GM21390 (cell line): ENCODE results near the gene APOBEC3A.

Experiments
- ATAC-seq: cut with Tn5 transposase; IDR thresholded peaks from one replicate; pipeline ENCODE4 v1.9.1; 2021; ENCODE audit not compliant: unreplicated experiment

Gene APOBEC3A

DNA sequence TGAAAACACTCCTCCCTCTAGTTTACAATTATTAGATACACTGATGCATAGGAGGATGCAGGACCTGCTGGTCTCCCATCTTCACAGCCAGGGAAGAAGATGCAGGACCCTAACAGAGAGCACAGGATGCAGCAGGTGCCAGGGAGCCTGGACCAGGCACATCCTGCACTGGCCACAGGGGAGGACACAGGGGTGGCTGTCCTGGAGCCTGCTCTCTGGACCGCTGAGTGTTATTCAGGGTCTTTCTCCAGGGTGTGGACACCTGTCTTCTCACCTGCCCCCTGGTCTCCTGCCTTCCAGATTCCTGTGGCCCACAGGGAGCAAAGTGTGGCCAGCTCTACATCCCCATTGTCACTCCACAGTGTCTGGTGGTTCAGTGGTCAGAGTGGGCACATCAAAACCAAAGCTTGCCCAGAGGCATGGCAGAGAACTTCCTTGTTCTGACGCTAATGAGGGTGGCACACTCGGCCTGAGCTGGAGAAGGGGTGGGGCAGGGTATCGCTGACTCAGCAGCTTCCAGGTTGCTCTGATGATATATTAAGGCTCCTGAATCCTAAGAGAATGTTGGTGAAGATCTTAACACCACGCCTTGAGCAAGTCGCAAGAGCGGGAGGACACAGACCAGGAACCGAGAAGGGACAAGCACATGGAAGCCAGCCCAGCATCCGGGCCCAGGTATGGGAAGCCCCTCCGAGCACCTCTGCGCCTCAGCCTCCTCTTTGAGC lies at the start of gene APOBEC3A:
TSS of gene APOBEC3A (plus strand) at position 564 of the 725 bp plus-strand sequence. CDS start at position 647, 83 bp downstream.
- no peak for ATAC-seq

GRCh38 chr22:38907767-38908166 lies 49.6 kb upstream of the APOBEC3A start:
- ATAC-seq: no peak

GRCh38 chr22:38911434-38911833 lies 46.0 kb upstream of the APOBEC3A start:
- ATAC-seq: no peak

DNA sequence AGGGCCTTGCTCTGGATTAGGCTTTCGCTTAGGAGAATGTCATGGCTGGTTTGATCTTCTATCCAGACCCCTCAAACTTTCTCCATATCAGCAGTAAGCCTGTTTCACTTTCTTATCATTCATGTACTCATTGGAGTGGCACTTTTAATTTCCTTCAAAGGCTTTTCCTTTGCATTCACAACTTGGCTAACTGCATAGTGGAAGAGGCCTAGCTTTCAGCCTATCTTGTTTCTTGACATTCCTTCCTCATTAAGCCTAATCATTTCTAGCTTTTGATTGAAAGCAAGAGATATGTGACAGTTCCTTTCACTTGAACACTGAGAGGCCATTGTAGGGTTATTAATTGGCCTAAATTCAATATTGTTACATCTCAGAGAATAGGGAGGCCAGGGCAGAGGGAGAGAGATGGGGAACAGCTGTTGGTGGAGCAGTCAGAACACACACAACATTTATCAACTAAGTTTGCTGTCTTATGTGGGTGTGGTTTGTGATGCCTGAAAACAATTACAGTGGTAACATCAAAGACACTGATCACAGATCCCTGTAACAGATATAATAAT lies 37.7 kb upstream of the APOBEC3A start:
- no peak for ATAC-seq

DNA sequence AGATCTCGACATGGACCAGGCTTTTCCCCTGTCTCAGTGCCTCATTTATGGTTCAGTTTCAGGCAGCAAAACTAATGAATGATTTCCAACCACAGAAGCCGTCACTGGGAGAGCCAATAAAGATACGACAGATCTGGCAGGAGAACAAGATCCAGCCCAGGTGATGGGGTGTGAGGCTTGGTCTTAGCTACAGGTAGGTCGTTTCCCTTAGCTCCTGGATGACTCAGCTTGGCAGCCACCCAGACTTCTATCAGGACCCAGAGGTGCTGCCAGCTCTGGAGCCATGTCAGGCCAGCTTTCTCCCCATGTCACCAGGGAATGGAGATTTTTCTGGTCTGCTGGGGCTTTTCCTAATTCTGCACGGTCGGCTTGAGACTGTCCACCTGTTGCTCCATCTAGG lies 36.3 kb upstream of the APOBEC3A start:
- ATAC-seq: no peak

- ATAC-seq: no peak
Measured at GRCh38 chr22:38921806-38922205, 35.6 kb upstream of the APOBEC3A start.

DNA sequence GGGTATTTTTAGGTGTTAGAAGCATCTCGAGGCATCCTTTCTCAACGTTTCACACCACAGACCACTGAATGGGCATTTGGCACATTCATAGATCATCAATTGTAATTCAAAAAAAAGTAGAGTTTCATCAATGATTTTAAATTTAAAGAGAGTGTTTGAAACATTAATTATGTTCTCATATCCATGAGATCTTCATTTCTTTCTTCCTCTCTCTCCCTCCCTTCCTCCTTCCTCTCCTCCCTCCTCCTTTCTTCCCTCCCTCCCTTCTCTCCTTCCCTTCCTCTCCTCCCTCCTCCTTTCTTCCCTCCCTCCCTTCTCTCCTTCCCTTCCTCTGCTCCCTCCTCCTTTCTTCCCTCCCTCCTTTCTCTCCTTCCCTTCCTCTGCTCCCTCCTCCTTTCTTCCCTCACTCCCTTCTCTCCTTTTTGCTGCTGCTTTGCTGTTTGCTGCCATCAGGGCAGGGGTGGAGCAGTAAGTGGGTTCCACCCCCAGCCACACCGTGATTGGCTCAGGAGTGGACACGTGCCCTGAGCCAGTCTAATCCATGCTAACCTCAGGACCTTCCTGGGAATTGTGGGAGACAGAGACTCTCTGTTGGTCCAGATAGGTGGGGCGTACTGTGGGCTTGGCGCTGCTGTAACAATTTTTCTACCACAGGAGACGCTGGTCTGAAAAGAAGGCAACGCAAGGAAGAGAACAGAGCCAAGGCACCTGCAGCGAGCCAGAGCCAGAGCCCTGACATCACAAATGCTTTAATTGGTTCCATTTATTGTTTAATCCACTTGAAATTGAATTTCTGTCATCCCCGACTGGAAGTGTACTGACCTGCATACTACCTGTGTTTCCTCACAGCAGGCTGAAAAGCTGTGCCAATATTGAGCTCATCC lies 33.7 kb upstream of the APOBEC3A start:
- no peak for ATAC-seq

- no peak for ATAC-seq
Measured at GRCh38 chr22:38924347-38924952, 33.0 kb upstream of the APOBEC3A start.

GRCh38 chr22:38925571-38926041 lies 31.8 kb upstream of the APOBEC3A start:
- ATAC-seq: no peak

GRCh38 chr22:38927033-38927781 lies 30.2 kb upstream of the APOBEC3A start:
- ATAC-seq: no peak

- no peak for ATAC-seq
Measured at GRCh38 chr22:38930512-38930911, 26.9 kb upstream of the APOBEC3A start.

DNA sequence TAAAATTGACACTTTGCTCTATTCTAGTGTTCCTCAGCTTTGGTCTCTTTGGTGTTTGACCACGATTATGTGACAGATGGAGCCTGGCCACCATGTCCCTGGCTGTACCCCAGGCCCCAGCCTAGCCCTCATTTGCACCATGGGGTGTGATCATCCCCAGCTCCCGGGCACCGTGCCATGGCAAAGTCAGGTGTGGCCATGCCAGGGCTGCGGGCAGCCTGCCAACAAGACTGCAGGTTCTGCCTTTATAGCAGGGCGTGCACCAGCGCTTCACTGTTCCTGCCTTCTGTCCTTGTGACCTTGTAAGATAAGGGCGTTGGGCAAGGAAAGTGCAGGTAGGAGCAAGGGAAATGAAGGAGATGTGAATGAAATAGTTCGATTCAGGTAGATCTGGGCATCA lies 22.4 kb upstream of the APOBEC3A start:
- ATAC-seq: no peak

DNA sequence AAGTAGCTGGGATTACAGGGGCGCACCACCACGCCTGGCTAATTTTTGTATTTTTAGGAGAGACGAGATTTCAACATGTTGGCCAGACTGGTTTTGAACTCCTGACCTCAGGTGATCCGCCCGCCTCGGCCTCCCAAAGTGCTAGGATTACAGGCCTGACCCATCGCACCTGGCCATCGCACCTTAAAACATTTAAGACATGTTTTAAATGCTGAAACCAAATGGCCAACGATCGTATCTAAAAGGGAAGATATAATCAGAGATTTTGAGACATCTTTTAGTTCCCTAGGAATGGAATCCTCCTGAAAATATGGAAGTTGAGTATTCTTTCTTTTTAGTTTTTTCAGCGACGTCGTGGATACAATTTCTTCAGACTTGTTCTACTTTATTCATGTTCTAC lies 21.8 kb upstream of the APOBEC3A start:
- no peak for ATAC-seq

DNA sequence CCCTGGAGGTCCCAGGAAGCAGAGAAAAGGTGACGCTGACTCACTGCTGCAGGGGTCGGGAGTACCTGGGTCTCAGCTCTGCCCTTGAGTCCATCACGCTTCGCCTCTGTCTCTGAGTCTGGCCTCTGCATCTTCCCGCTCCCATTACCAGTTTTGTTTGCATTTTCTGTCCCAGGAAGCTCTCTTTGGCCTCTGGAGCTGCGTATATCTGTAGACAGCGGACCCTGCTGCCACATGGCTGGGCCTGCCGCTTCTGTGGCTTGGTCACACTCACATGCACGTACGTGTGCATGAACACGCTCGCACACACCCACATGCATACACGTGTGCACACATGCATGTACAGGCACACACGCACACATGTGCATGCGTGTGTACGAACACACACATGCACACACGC lies 20.8 kb upstream of the APOBEC3A start:
- ATAC-seq: no peak

GRCh38 chr22:38937036-38937435 lies 20.4 kb upstream of the APOBEC3A start:
- no peak for ATAC-seq

DNA sequence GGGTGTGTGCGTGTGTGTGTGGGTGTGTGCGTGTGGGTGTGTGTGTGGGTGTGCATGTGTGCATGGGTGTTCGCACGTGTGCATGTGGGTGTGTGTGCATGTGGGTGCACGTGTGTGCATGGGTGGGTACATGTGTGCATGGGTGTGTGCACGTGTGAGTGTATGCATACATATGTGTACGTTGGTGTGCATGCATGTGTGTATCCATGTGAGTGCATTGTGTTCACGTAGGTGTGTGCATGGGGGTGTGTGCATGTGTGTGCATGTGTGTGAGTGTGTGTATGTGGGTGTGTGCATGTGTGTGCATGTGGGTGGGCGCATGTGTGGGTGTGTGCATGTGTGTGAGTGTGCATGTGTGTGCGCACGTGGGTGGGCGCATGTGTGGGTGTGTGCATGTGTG lies 19.9 kb upstream of the APOBEC3A start:
- ATAC-seq: no peak

GRCh38 chr22:38938221-38938620 lies 19.2 kb upstream of the APOBEC3A start:
- ATAC-seq: no peak

DNA sequence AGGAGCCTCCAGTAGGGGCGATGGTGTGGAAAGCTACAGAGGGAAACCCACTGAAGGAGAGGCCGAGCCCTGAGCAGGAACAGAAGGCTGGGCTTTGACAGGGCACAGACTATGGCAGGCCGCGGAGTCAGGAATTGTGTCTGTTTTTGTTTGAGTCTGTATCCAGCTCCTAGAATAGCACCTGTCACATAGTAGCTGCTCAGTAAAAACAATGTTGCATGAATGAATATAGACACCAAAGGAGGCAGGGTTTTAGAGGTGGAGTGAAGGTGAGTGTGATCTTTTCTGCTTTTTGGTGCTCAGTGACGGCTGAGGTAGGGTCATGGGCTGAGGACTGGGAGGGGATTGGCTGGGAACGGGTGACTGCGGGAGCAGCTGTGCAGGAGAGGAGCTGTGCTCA lies 18.5 kb upstream of the APOBEC3A start:
- ATAC-seq: no peak

DNA sequence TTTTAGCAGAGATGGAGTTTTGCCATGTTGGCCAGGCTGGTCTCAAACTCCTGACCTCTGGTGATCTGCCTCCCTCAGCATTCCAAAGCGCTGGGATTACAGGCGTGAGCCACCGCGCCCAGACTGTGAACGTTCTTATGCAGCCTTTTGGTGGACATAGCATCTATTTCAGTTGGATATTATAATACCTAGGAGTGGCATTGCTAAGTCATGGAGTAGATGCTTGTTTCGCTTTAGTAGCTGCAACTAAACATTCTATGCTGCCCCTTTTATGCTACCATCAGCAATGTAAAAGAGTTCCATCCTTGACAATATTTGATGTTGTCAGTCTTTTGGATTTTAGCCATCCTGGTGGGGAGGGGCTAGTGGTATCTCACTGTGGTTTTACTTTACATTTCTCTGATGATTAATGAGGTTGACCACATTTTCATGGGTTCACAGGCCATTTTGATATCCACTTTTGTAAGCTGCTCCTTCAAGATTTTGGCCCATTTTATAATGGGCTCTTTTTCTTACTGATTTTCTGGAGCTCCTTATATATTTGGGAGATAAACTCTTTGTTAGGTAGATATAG lies 16.5 kb upstream of the APOBEC3A start:
- peak; percentile 26 for ATAC-seq

DNA sequence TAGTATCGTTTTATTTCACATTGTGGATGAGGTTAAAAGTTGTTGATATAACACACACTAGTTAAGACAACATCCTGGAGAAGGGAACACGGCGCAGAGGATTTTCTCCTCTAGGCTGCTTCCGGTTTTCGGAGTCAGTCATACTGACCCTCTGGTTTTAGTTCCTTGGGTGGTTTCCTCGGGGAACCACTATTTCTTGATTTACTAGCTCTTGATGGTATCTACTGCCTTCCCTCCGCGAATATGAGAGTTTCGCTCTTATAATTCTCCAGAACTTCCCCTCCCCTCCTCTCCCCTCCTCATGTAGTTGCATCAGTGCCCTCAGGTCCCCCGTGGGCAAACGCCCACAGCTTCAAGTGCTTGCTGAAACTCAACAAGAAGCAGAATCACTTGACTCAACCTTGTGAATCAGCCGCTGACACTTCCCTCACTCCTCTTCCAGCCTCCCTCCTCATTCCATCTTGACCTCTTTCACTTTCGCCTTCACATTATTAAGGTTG lies 15.9 kb upstream of the APOBEC3A start:
- peak; percentile 57 for ATAC-seq
